Fibroblast of lung (primary cell): ENCODE measurements around the gene GNB5. TPM values are rescaled to one million over a fixed set of nuclear protein-coding genes. Genes with fewer than 3 reads are reported as not detected.
"Not testable (repeated sequence)": the region's sequence is repeated elsewhere in the genome, so short reads cannot be mapped to it uniquely, and the experiment has no call there.

Experiments
- DNase-seq, 2 donors: peaks; one replicate each; pipeline versions ENCODE4 v3.0.0 to v3.0.0-alpha.2; 2010; ENCODE audit warnings: low read depth in 2 of 2
- H2AFZ ChIP-seq: 2 replicates; pipeline ENCODE4 v1.5.1; 2012; ENCODE audit warnings: low read length, control low read depth, inconsistent platforms
- H3K27ac ChIP-seq: 2 replicates; pipeline ENCODE4 v1.5.1; 2011; ENCODE audit warnings: low read length, control low read depth; ENCODE audit not compliant: insufficient read depth
- H3K27me3 ChIP-seq: 2 replicates; pipeline ENCODE4 v1.5.1; 2011; ENCODE audit warnings: mild to moderate bottlenecking, low read length; ENCODE audit not compliant: control insufficient read depth, insufficient read depth
- H3K36me3 ChIP-seq: 2 replicates; pipeline ENCODE4 v1.5.1; 2011; ENCODE audit warnings: low read length; ENCODE audit not compliant: control insufficient read depth, insufficient read depth
- H3K4me1 ChIP-seq: 2 replicates; pipeline ENCODE4 v1.5.1; 2011; ENCODE audit warnings: low read length; ENCODE audit not compliant: control insufficient read depth, insufficient read depth; ENCODE audit errors: extremely low read depth
- H3K4me2 ChIP-seq: 2 replicates; pipeline ENCODE4 v1.5.1; 2011; ENCODE audit warnings: low read length, control low read depth; ENCODE audit not compliant: insufficient read depth; ENCODE audit errors: extremely low read depth
- H3K4me3 ChIP-seq, 4 experiments: fragments of 200-600 bp in 1 of 4; sonication (generic) in 1 of 4; replicated peaks in 1 of 4; 2 replicates each; pipeline ENCODE4 v1.5.1; 2011 to 2016; ENCODE audit warnings: low read length in 4 of 4, low read depth in 3 of 4, mild to moderate bottlenecking in 3 of 4, control low read depth in 2 of 4, inconsistent platforms in 1 of 4, mixed read lengths in 1 of 4; ENCODE audit not compliant: insufficient read depth in 1 of 4; ENCODE audit errors: control extremely low read depth in 1 of 4
- H3K79me2 ChIP-seq: 2 replicates; pipeline ENCODE4 v1.5.1; 2012; ENCODE audit warnings: mild to moderate bottlenecking, low read length, inconsistent platforms; ENCODE audit not compliant: control insufficient read depth, insufficient read depth
- H3K9ac ChIP-seq: 2 replicates; pipeline ENCODE4 v1.5.1; 2011; ENCODE audit warnings: mild to moderate bottlenecking, low read length, control low read depth; ENCODE audit not compliant: insufficient read depth
- H3K9me3 ChIP-seq: 2 replicates; pipeline ENCODE4 v1.5.1; 2012; ENCODE audit warnings: low read depth, low read length; ENCODE audit not compliant: control insufficient read depth, insufficient read depth
- H4K20me1 ChIP-seq: 2 replicates; pipeline ENCODE4 v1.5.1; 2011; ENCODE audit warnings: low read length; ENCODE audit not compliant: control insufficient read depth, insufficient read depth; ENCODE audit errors: extremely low read depth
- CTCF ChIP-seq, 2 donors: IDR thresholded peaks in 1 of 2; conservative IDR thresholded peaks in 1 of 2; 1 replicate in 1 of 2; 2 replicates in 1 of 2; pipeline ENCODE4 v1.5.1; 2011 to 2012; ENCODE audit warnings: low read length in 2 of 2, control low read depth in 1 of 2, inconsistent platforms in 1 of 2, low read depth in 1 of 2, mild to moderate bottlenecking in 1 of 2
- EZH2 ChIP-seq: IDR thresholded peaks from 2 replicates; pipeline ENCODE4 v1.5.1; 2012; ENCODE audit warnings: low read length, control low read depth, mild to moderate bottlenecking; ENCODE audit errors: missing control alignments
- polyA plus RNA-seq, 2 donors: library from polyadenylated mRNA; depleted of rRNA in 1 of 2; stranded (reverse) in 1 of 2; unstranded in 1 of 2; fragments of >200 nt; gene quantifications; 2 replicates each; pipeline ENCODE4 v1.2.1, GENCODE V29; 2011 to 2012; ENCODE audit warnings: missing spikeins in 1 of 2
- total RNA-seq: library from RNA; depleted of rRNA; stranded (reverse); fragments of >200 nt; gene quantifications from 2 replicates; pipeline ENCODE4 v1.2.1, GENCODE V29; 2014

The GNB5 gene
- total and polyA plus RNA-seq, 2 donors (not counting 1 experiment from before 2014, with no cell fraction given): 44.0 to 52.2 TPM

GRCh38 chr15:52083603-52084002 lies 107.6 kb downstream of the GNB5 start:
- no peaks in the 10 kb centered on the region for H3K9me3 ChIP-seq
- no peak overlapping the region for H3K9ac ChIP-seq
- H3K27me3 ChIP-seq: no peaks in the 10 kb centered on the region
- TF ChIP-seq EZH2 (no peak), CTCF (conservative IDR thresholded peaks at IDR 0.05 in 1 of 2, IDR thresholded peaks at IDR 0.05 in 1 of 2; ENCODE audit: low read depth in 1 of 2, low read length in 2 of 2) (no peak)
- H3K36me3 ChIP-seq: no peaks in the 10 kb centered on the region
- H3K79me2 ChIP-seq: no peaks in the 10 kb centered on the region
- no peak overlapping the region for H2AFZ ChIP-seq
- H3K4me3 ChIP-seq: no peak overlapping the region
- no peak overlapping the region for H3K4me2 ChIP-seq
- no peaks in the 10 kb centered on the region for H4K20me1 ChIP-seq
- no peaks in the 10 kb centered on the region for H3K4me1 ChIP-seq
- no peak for DNase-seq
- no peak overlapping the region for H3K27ac ChIP-seq

GRCh38 chr15:52083037-52083359 lies 108.2 kb downstream of the GNB5 start:
- H3K79me2 ChIP-seq: not testable (repeated sequence)

GRCh38 chr15:52082197-52083036 lies 108.8 kb downstream of the GNB5 start:
- peak; percentile 48 to 84 for DNase-seq
- no peaks in the 10 kb centered on the region for H3K9me3 ChIP-seq
- no peak overlapping the region for H3K9ac ChIP-seq
- no peak overlapping the region for H3K4me2 ChIP-seq
- no peaks in the 10 kb centered on the region for H4K20me1 ChIP-seq
- H3K4me3 ChIP-seq: no peak overlapping the region
- TF ChIP-seq EZH2: no peak
- no peak for TF ChIP-seq CTCF (conservative IDR thresholded peaks at IDR 0.05 in 1 of 2, IDR thresholded peaks at IDR 0.05 in 1 of 2; ENCODE audit: low read depth in 1 of 2, low read length in 2 of 2)
- no peak overlapping the region for H2AFZ ChIP-seq
- H3K27ac ChIP-seq: no peak overlapping the region
- peaks cover under 1% of the 10 kb centered on the region for H3K4me1 ChIP-seq
- H3K27me3 ChIP-seq: no peaks in the 10 kb centered on the region
- no peaks in the 10 kb centered on the region for H3K36me3 ChIP-seq
- H3K79me2 ChIP-seq: no peaks in the 10 kb centered on the region

More at GRCh38 chr15:52083037-52083359, 108.2 kb downstream of the GNB5 start:
- H3K9ac ChIP-seq, H2AFZ ChIP-seq, H3K9me3 ChIP-seq, H3K4me3 ChIP-seq, H3K27me3 ChIP-seq, H4K20me1 ChIP-seq, DNase-seq, H3K36me3 ChIP-seq, H3K4me1 ChIP-seq, H3K27ac ChIP-seq, H3K4me2 ChIP-seq: not testable (repeated sequence)
